Trophoblast cell (in vitro differentiated cells and primary cell): ENCODE measurements around the gene MYH14.

Experiments
- DNase-seq, 2 donors: peaks; one replicate each; pipeline ENCODE4 v3.0.0-alpha.2; 2016
- H2AFZ ChIP-seq: 2 replicates; pipeline ENCODE4 v1.6.1; 2013; ENCODE audit warnings: low read length, moderate library complexity, mild to moderate bottlenecking; ENCODE audit not compliant: insufficient read depth, poor library complexity
- H2AK5ac ChIP-seq: 2 replicates; pipeline ENCODE4 v1.6.1; 2013; ENCODE audit warnings: mild to moderate bottlenecking, low read length
- H2BK120ac ChIP-seq: 2 replicates; pipeline ENCODE4 v1.6.1; 2013; ENCODE audit warnings: low read length, mild to moderate bottlenecking, moderate library complexity; ENCODE audit not compliant: insufficient read depth, poor library complexity
- H2BK12ac ChIP-seq: 2 replicates; pipeline ENCODE4 v1.6.1; 2013; ENCODE audit warnings: mild to moderate bottlenecking, low read length, moderate library complexity
- H2BK5ac ChIP-seq: 2 replicates; pipeline ENCODE4 v1.6.1; 2013; ENCODE audit warnings: low read length, low read depth, moderate library complexity, mild to moderate bottlenecking; ENCODE audit not compliant: poor library complexity
- H3K14ac ChIP-seq: 2 replicates; pipeline ENCODE4 v1.6.1; 2013; ENCODE audit warnings: mild to moderate bottlenecking, low read length
- H3K18ac ChIP-seq: 2 replicates; pipeline ENCODE4 v1.6.1; 2013; ENCODE audit warnings: mild to moderate bottlenecking, low read length
- H3K23ac ChIP-seq: 2 replicates; pipeline ENCODE4 v1.6.1; 2013; ENCODE audit warnings: low read length
- H3K27ac ChIP-seq: 2 replicates; pipeline ENCODE4 v1.5.1; 2013; ENCODE audit warnings: low read depth, mild to moderate bottlenecking, inconsistent platforms, low read length, moderate library complexity
- H3K27me3 ChIP-seq: 2 replicates; pipeline ENCODE4 v1.6.1; 2013; ENCODE audit warnings: inconsistent platforms, mild to moderate bottlenecking, low read length, moderate library complexity; ENCODE audit not compliant: insufficient read depth
- H3K36me3 ChIP-seq, 2 experiments: 1 replicate in 1 of 2; 2 replicates in 1 of 2; pipeline ENCODE4 v1.6.1; 2013; ENCODE audit warnings: low read length in 2 of 2, mild to moderate bottlenecking in 2 of 2, moderate library complexity in 1 of 2; ENCODE audit not compliant: insufficient read depth in 2 of 2, control insufficient read depth in 1 of 2
- H3K4ac ChIP-seq: 2 replicates; pipeline ENCODE4 v1.6.1; 2013; ENCODE audit warnings: low read depth, mild to moderate bottlenecking, low read length, moderate library complexity
- H3K4me1 ChIP-seq, 2 experiments: 1 replicate in 1 of 2; 2 replicates in 1 of 2; pipeline ENCODE4 v1.6.1; 2013; ENCODE audit warnings: low read length in 2 of 2, mild to moderate bottlenecking in 2 of 2, moderate library complexity in 1 of 2; ENCODE audit not compliant: insufficient read depth in 2 of 2, control insufficient read depth in 1 of 2
- H3K4me2 ChIP-seq: 2 replicates; pipeline ENCODE4 v1.6.1; 2013; ENCODE audit warnings: inconsistent platforms, mild to moderate bottlenecking, low read length, moderate library complexity
- H3K4me3 ChIP-seq: 2 replicates; pipeline ENCODE4 v1.5.1; 2013; ENCODE audit warnings: mild to moderate bottlenecking, low read depth, low read length, inconsistent platforms
- H3K79me1 ChIP-seq: one replicate; pipeline ENCODE4 v1.6.1; 2013; ENCODE audit warnings: low read length
- H3K79me2 ChIP-seq: 2 replicates; pipeline ENCODE4 v1.6.1; 2013; ENCODE audit warnings: low read length, mild to moderate bottlenecking; ENCODE audit not compliant: control insufficient read depth, insufficient read depth, poor library complexity
- H3K9ac ChIP-seq: 2 replicates; pipeline ENCODE4 v1.6.1; 2013; ENCODE audit warnings: mild to moderate bottlenecking, low read length
- H3K9me3 ChIP-seq: 2 replicates; pipeline ENCODE4 v1.6.1; 2013; ENCODE audit warnings: low read depth, mild to moderate bottlenecking, control low read depth, inconsistent platforms, low read length; ENCODE audit not compliant: insufficient read depth
- H4K12ac ChIP-seq: 2 replicates; pipeline ENCODE4 v1.6.1; 2013; ENCODE audit warnings: low read depth, mild to moderate bottlenecking, low read length, moderate library complexity
- H4K8ac ChIP-seq: 2 replicates; pipeline ENCODE4 v1.6.1; 2013; ENCODE audit warnings: low read depth, mild to moderate bottlenecking, low read length, moderate library complexity
- H4K91ac ChIP-seq: one replicate; pipeline ENCODE4 v1.6.1; 2013; ENCODE audit warnings: low read depth, mild to moderate bottlenecking, low read length, moderate library complexity
- WGBS: extraction: QIAGEN DNeasy Blood & Tissue Kit; methylation state at CpG from one replicate; pipeline ENCODE4 v1.1.7; 2013; ENCODE audit warnings: missing lambda C conversion rate; ENCODE audit not compliant: insufficient read length, insufficient coverage; ENCODE audit errors: extremely low coverage; 5-methylcytosine and 5-hydroxymethylcytosine counted together

MYH14 gene

DNA sequence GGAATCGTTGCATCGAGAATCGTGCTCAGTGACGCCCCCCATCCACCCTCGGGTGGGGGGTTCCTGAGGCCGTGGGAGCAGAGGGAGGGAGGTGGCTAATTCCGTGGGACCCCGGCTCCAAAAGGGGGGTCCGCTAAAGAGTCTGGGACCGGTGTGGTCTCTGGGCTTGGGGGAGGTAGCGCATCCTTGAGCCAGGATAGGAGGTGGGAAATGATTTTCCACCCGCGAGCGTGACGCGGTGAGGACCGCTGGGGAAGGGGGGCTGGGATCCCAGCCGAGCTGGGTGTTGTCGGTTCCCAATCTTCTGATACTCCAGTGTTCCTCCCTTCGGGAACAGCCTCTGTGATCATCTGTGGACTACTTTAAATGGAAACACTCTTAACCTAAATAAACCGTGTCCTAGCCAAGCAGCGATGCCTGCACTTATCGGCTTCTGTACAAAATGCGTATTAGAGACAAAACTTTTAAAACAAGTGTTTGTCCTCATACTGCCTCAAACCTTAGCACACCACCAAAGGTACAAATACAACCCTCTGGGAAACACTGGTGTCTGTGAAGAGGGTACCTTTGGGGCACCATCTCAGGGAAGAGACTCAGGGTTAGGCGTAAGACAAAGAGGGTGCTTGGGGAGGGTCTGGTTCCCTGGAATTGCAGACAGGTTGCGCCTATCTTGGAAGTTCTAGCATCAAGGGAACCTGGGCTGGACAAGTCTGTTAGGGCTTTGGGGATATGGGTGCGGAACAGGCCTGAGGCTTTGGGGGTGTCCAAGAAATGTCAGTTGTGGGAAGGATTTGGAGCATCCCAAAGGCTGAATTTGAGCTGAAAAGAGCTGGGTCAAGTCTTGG, 109.8 kb downstream of the MYH14 start:
- no peak overlapping the region for H2AK5ac ChIP-seq
- peak overlapping the region; percentile 46 for H3K14ac ChIP-seq
- H3K36me3 ChIP-seq: peaks cover 8 to 9% of the 10 kb centered on the region in 2 experiments
- no peak overlapping the region for H3K4ac ChIP-seq
- H4K12ac ChIP-seq: peak overlapping the region; percentile 62
- H2BK12ac ChIP-seq: peak overlapping the region; percentile 48
- no peak overlapping the region for H3K27ac ChIP-seq
- DNase-seq: no peak
- no peaks in the 10 kb centered on the region for H3K9me3 ChIP-seq
- peaks cover 12 to 28% of the 10 kb centered on the region in 2 experiments for H3K4me1 ChIP-seq
- no CpG with 5 or more reads among the region's 27 CpGs for WGBS
- peak overlapping the region; percentile 35 for H2AFZ ChIP-seq
- H3K27me3 ChIP-seq: no peaks in the 10 kb centered on the region
- H2BK120ac ChIP-seq: no peak overlapping the region
- no peak overlapping the region for H3K4me3 ChIP-seq
- H3K79me2 ChIP-seq: no peaks in the 10 kb centered on the region
- peak overlapping the region; percentile 78 for H3K4me2 ChIP-seq
- no peak overlapping the region for H3K23ac ChIP-seq
- peak overlapping the region; percentile 75 for H4K91ac ChIP-seq
- H3K79me1 ChIP-seq: peaks cover 15% of the 10 kb centered on the region
- H3K18ac ChIP-seq: no peak overlapping the region
- peak overlapping the region; percentile 32 for H4K8ac ChIP-seq
- H2BK5ac ChIP-seq: no peak overlapping the region
- no peak overlapping the region for H3K9ac ChIP-seq

- no peaks in the 10 kb centered on the region for H3K9me3 ChIP-seq
- no peak overlapping the region for H3K4ac ChIP-seq
- peak overlapping the region; percentile 78 for H3K4me2 ChIP-seq
- no peak overlapping the region for H3K23ac ChIP-seq
- H4K8ac ChIP-seq: no peak overlapping the region
- H3K79me1 ChIP-seq: peaks cover 15% of the 10 kb centered on the region
- H2AK5ac ChIP-seq: no peak overlapping the region
- H3K4me1 ChIP-seq: peaks cover 12 to 28% of the 10 kb centered on the region in 2 experiments
- H3K18ac ChIP-seq: no peak overlapping the region
- no peak overlapping the region for H2BK5ac ChIP-seq
- H4K91ac ChIP-seq: no peak overlapping the region
- no peak overlapping the region for H3K9ac ChIP-seq
- H4K12ac ChIP-seq: no peak overlapping the region
- H3K79me2 ChIP-seq: no peaks in the 10 kb centered on the region
- H3K27ac ChIP-seq: no peak overlapping the region
- peak in 1 of 2 donors; percentile 21 for DNase-seq
- no peak overlapping the region for H3K4me3 ChIP-seq
- peaks cover 6 to 14% of the 10 kb centered on the region in 2 experiments for H3K36me3 ChIP-seq
- H3K14ac ChIP-seq: no peak overlapping the region
- no CpG with 5 or more reads among the region's 20 CpGs for WGBS
- H3K27me3 ChIP-seq: no peaks in the 10 kb centered on the region
- no peak overlapping the region for H2BK120ac ChIP-seq
- no peak overlapping the region for H2BK12ac ChIP-seq
- H2AFZ ChIP-seq: no peak overlapping the region
These were observed 110.6 kb downstream of the MYH14 start for GRCh38 chr19:50313812-50314536.

DNA sequence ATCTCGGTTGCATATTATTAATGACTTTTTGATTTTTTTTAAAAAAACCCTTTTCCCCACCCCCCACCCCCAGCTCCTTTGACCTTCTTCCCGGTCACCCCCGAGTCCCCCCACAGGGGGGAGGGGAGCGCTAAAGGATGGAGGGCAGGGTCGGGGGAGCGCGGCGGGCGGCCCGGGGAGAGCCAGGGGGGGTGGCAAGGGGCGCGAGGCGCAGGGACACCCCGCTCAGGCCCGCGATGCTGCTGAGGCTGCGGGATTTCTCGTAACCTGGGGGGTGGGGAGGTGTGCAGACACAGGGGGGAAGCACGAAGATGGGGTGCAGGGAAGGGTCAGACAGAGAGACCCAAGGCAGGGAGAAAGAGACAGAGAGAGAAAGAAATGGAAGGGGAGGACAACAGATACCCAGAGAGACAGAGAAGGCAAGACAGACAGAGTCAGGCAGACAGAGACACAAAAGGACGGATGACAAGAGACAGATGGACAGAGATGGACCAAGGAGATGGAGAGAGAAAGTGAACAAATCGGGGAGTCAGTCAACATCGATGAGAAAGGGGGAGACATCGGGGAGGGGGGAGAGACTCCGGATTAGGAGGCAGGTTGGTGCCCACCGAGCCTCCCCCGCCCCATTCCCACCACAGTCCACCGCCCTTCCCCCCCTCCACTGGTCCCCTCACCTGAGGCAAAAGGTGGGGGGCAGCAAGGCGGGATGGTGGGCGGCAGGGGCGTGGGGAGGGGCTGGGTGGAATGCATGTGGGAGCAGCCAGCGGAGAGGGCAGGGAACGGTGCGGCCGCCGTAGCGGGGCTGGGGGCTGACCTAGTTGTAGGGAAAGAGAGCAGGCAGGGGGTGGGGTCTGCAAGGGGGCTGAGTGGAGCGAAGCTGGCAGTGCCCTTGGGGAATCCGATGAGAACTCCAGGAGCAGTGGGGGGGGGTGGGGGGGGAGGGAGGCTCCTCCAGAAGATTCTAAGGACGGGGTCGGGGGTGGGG, 111.6 kb downstream of the MYH14 start:
- H3K23ac ChIP-seq: no peak overlapping the region
- peaks cover 12 to 28% of the 10 kb centered on the region in 2 experiments for H3K4me1 ChIP-seq
- no peak overlapping the region for H3K14ac ChIP-seq
- H3K18ac ChIP-seq: no peak overlapping the region
- H3K36me3 ChIP-seq: peaks cover 16 to 24% of the 10 kb centered on the region in 2 experiments
- no peak overlapping the region for H4K12ac ChIP-seq
- H3K27ac ChIP-seq: no peak overlapping the region
- DNase-seq: no peak
- H3K9me3 ChIP-seq: no peaks in the 10 kb centered on the region
- H2BK12ac ChIP-seq: peak overlapping the region; percentile 16
- no peak overlapping the region for H4K8ac ChIP-seq
- H3K4ac ChIP-seq: no peak overlapping the region
- no peak overlapping the region for H2AK5ac ChIP-seq
- peak overlapping the region; percentile 14 for H3K4me2 ChIP-seq
- H3K9ac ChIP-seq: no peak overlapping the region
- H3K4me3 ChIP-seq: no peak overlapping the region
- H4K91ac ChIP-seq: peak overlapping the region; percentile 38
- peaks cover 15% of the 10 kb centered on the region for H3K79me1 ChIP-seq
- H2AFZ ChIP-seq: no peak overlapping the region
- WGBS: no CpG with 5 or more reads among the region's 40 CpGs
- no peak overlapping the region for H2BK5ac ChIP-seq
- no peak overlapping the region for H2BK120ac ChIP-seq
- no peaks in the 10 kb centered on the region for H3K79me2 ChIP-seq
- H3K27me3 ChIP-seq: no peaks in the 10 kb centered on the region
